Measurements from ENCODE around the gene RPL13A.

- TF ChIP-seq POLR2A (IDR thresholded peaks at IDR 0.05) = no peak
- no peak for TF ChIP-seq CTCF (IDR thresholded peaks at IDR 0.05)
Measured at GRCh38 chr19:49479975-49480628, 7.3 kb upstream of the RPL13A start.

Measured in uterus (tissue), 2 donors.